ENCODE data around the gene SRSF11.

The SRSF11 gene

GRCh38 chr1:70231475-70231874 is 10.3 kb downstream of the SRSF11 start:
- Histone ChIP-seq H3K9me3 (ENCODE audit: low read length) (no peaks in the 10 kb centered on the region), H3K4me1 (ENCODE audit: insufficient read depth, low read length) (peaks cover 2% of the 10 kb centered on the region), H3K36me3 (ENCODE audit: insufficient read depth, low read length) (peaks cover 95% of the 10 kb centered on the region), H3K4me3 (ENCODE audit: low read length) (no peak overlapping the region), H3K27me3 (ENCODE audit: insufficient read depth, low read length) (no peaks in the 10 kb centered on the region), H2AFZ (ENCODE audit: low read depth, low read length) (no peak overlapping the region)

- Histone ChIP-seq H3K4me1 (ENCODE audit: insufficient read depth, low read length) (no peaks in the 10 kb centered on the region), H2AFZ (ENCODE audit: low read depth, low read length) (no peak overlapping the region), H3K36me3 (ENCODE audit: insufficient read depth, low read length) (peaks cover 97% of the 10 kb centered on the region)
These were observed 13.6 kb downstream of the SRSF11 start for GRCh38 chr1:70234733-70235132.

GRCh38 chr1:70239940-70240339 is 18.8 kb downstream of the SRSF11 start:
- Histone ChIP-seq H3K9me3 (ENCODE audit: low read length) (no peaks in the 10 kb centered on the region), H3K36me3 (ENCODE audit: insufficient read depth, low read length) (peaks cover 99% of the 10 kb centered on the region), H3K4me1 (ENCODE audit: insufficient read depth, low read length) (no peaks in the 10 kb centered on the region), H3K27me3 (ENCODE audit: insufficient read depth, low read length) (no peaks in the 10 kb centered on the region), H3K4me3 (ENCODE audit: low read length) (no peak overlapping the region), H2AFZ (ENCODE audit: low read depth, low read length) (no peak overlapping the region)

More at GRCh38 chr1:70234733-70235132, 13.6 kb downstream of the SRSF11 start:
- H3K27me3 ChIP-seq (ENCODE audit: insufficient read depth, low read length), result no peaks in the 10 kb centered on the region
- H3K4me3 ChIP-seq (ENCODE audit: low read length), result no peak overlapping the region
- no peaks in the 10 kb centered on the region for H3K9me3 ChIP-seq (ENCODE audit: low read length)

GRCh38 chr1:70247122-70247521 is 25.9 kb downstream of the SRSF11 start:
- Histone ChIP-seq H3K4me3 (ENCODE audit: low read length) (no peak overlapping the region), H3K27me3 (ENCODE audit: insufficient read depth, low read length) (no peaks in the 10 kb centered on the region), H3K36me3 (ENCODE audit: insufficient read depth, low read length) (peaks cover 100% of the 10 kb centered on the region), H3K4me1 (ENCODE audit: insufficient read depth, low read length) (no peaks in the 10 kb centered on the region), H3K9me3 (ENCODE audit: low read length) (no peaks in the 10 kb centered on the region), H2AFZ (ENCODE audit: low read depth, low read length) (no peak overlapping the region)

GRCh38 chr1:70247768-70248167 is 26.6 kb downstream of the SRSF11 start:
- Histone ChIP-seq H3K4me1 (ENCODE audit: insufficient read depth, low read length) (no peaks in the 10 kb centered on the region), H3K27me3 (ENCODE audit: insufficient read depth, low read length) (no peaks in the 10 kb centered on the region), H3K4me3 (ENCODE audit: low read length) (no peak overlapping the region), H2AFZ (ENCODE audit: low read depth, low read length) (no peak overlapping the region), H3K9me3 (ENCODE audit: low read length) (no peaks in the 10 kb centered on the region), H3K36me3 (ENCODE audit: insufficient read depth, low read length) (peaks cover 100% of the 10 kb centered on the region)

- Histone ChIP-seq H3K4me3 (ENCODE audit: low read length) (no peak overlapping the region), H3K27me3 (ENCODE audit: insufficient read depth, low read length) (no peaks in the 10 kb centered on the region), H3K36me3 (ENCODE audit: insufficient read depth, low read length) (peaks cover 95% of the 10 kb centered on the region), H2AFZ (ENCODE audit: low read depth, low read length) (no peak overlapping the region), H3K9me3 (ENCODE audit: low read length) (no peaks in the 10 kb centered on the region), H3K4me1 (ENCODE audit: insufficient read depth, low read length) (no peaks in the 10 kb centered on the region)
These were observed 27.5 kb downstream of the SRSF11 start for GRCh38 chr1:70248729-70249128.

- Histone ChIP-seq H2AFZ (ENCODE audit: low read depth, low read length) (no peak overlapping the region), H3K27me3 (ENCODE audit: insufficient read depth, low read length) (no peaks in the 10 kb centered on the region), H3K36me3 (ENCODE audit: insufficient read depth, low read length) (peaks cover 19% of the 10 kb centered on the region), H3K9me3 (ENCODE audit: low read length) (no peaks in the 10 kb centered on the region), H3K4me1 (ENCODE audit: insufficient read depth, low read length) (no peaks in the 10 kb centered on the region), H3K4me3 (ENCODE audit: low read length) (no peak overlapping the region)
These were observed 35.5 kb downstream of the SRSF11 start for GRCh38 chr1:70256664-70257063.

- Histone ChIP-seq H3K36me3 (ENCODE audit: insufficient read depth, low read length) (peaks cover 21% of the 10 kb centered on the region), H3K9me3 (ENCODE audit: low read length) (peaks cover 2% of the 10 kb centered on the region), H2AFZ (ENCODE audit: low read depth, low read length) (no peak overlapping the region), H3K4me1 (ENCODE audit: insufficient read depth, low read length) (no peaks in the 10 kb centered on the region), H3K27me3 (ENCODE audit: insufficient read depth, low read length) (no peaks in the 10 kb centered on the region), H3K4me3 (ENCODE audit: low read length) (no peak overlapping the region)
These were observed 43.7 kb downstream of the SRSF11 start for GRCh38 chr1:70264839-70265238.

- H3K4me3 ChIP-seq (ENCODE audit: low read length), result no peak overlapping the region
- H3K36me3 ChIP-seq (ENCODE audit: insufficient read depth, low read length), result peaks cover 28% of the 10 kb centered on the region
- no peaks in the 10 kb centered on the region for H3K4me1 ChIP-seq (ENCODE audit: insufficient read depth, low read length)
- H2AFZ ChIP-seq (ENCODE audit: low read depth, low read length), result no peak overlapping the region
- no peaks in the 10 kb centered on the region for H3K27me3 ChIP-seq (ENCODE audit: insufficient read depth, low read length)
- H3K9me3 ChIP-seq (ENCODE audit: low read length), result peaks cover 2% of the 10 kb centered on the region
These were observed 44.8 kb downstream of the SRSF11 start for GRCh38 chr1:70265946-70266345.

- Histone ChIP-seq H3K27me3 (ENCODE audit: insufficient read depth, low read length) (no peaks in the 10 kb centered on the region), H3K36me3 (ENCODE audit: insufficient read depth, low read length) (peaks cover 28% of the 10 kb centered on the region), H2AFZ (ENCODE audit: low read depth, low read length) (no peak overlapping the region), H3K4me1 (ENCODE audit: insufficient read depth, low read length) (no peaks in the 10 kb centered on the region), H3K4me3 (ENCODE audit: low read length) (no peak overlapping the region), H3K9me3 (ENCODE audit: low read length) (no peaks in the 10 kb centered on the region)
These were observed 56.7 kb downstream of the SRSF11 start for GRCh38 chr1:70277875-70278274.

- Histone ChIP-seq H3K4me1 (ENCODE audit: insufficient read depth, low read length) (no peaks in the 10 kb centered on the region), H2AFZ (ENCODE audit: low read depth, low read length) (no peak overlapping the region), H3K36me3 (ENCODE audit: insufficient read depth, low read length) (peaks cover 23% of the 10 kb centered on the region)
These were observed 57.5 kb downstream of the SRSF11 start for GRCh38 chr1:70278710-70279109.

GRCh38 chr1:70284366-70284765 is 63.2 kb downstream of the SRSF11 start:
- no peaks in the 10 kb centered on the region for H3K9me3 ChIP-seq (ENCODE audit: low read length)
- H2AFZ ChIP-seq (ENCODE audit: low read depth, low read length), result no peak overlapping the region
- H3K36me3 ChIP-seq (ENCODE audit: insufficient read depth, low read length), result peaks cover 10% of the 10 kb centered on the region
- no peaks in the 10 kb centered on the region for H3K27me3 ChIP-seq (ENCODE audit: insufficient read depth, low read length)
- no peaks in the 10 kb centered on the region for H3K4me1 ChIP-seq (ENCODE audit: insufficient read depth, low read length)
- no peak overlapping the region for H3K4me3 ChIP-seq (ENCODE audit: low read length)

More at GRCh38 chr1:70278710-70279109, 57.5 kb downstream of the SRSF11 start:
- H3K9me3 ChIP-seq (ENCODE audit: low read length), result no peaks in the 10 kb centered on the region
- H3K4me3 ChIP-seq (ENCODE audit: low read length), result no peak overlapping the region
- no peaks in the 10 kb centered on the region for H3K27me3 ChIP-seq (ENCODE audit: insufficient read depth, low read length)

GRCh38 chr1:70286453-70286852 is 65.3 kb downstream of the SRSF11 start:
- Histone ChIP-seq H3K9me3 (ENCODE audit: low read length) (no peaks in the 10 kb centered on the region), H3K4me1 (ENCODE audit: insufficient read depth, low read length) (peaks cover 8% of the 10 kb centered on the region), H3K27me3 (ENCODE audit: insufficient read depth, low read length) (no peaks in the 10 kb centered on the region), H3K36me3 (ENCODE audit: insufficient read depth, low read length) (peaks cover 13% of the 10 kb centered on the region), H3K4me3 (ENCODE audit: low read length) (no peak overlapping the region), H2AFZ (ENCODE audit: low read depth, low read length) (no peak overlapping the region)

- Histone ChIP-seq H3K9me3 (ENCODE audit: low read length) (no peaks in the 10 kb centered on the region), H3K36me3 (ENCODE audit: insufficient read depth, low read length) (peaks cover 21% of the 10 kb centered on the region), H3K4me1 (ENCODE audit: insufficient read depth, low read length) (peaks cover 8% of the 10 kb centered on the region), H2AFZ (ENCODE audit: low read depth, low read length) (no peak overlapping the region), H3K4me3 (ENCODE audit: low read length) (no peak overlapping the region), H3K27me3 (ENCODE audit: insufficient read depth, low read length) (no peaks in the 10 kb centered on the region)
These were observed 67.0 kb downstream of the SRSF11 start for GRCh38 chr1:70288166-70288565.

Measured in neuron (in vitro differentiated cells).